ENCODE results near the gene HOXD11. TPM values are rescaled to one million over a fixed set of nuclear protein-coding genes. Genes with fewer than 3 reads are reported as not detected.

Gene HOXD11
- total and polyA plus RNA-seq, 2 of the 13 experiments (the other 11 are each of a cell fraction or from before 2014, with no cell fraction given) = not detected

- in situ Hi-C loops (cut with HindIII; ENCODE audit: extremely low pct_ligation_motif_present, low pct_unique_long_range_greater_than_20kb) (loop anchor here (10.0 kb wide), 1 partner anchor 1069 kb away; no protein-coding TSS in a partner anchor), intact Hi-C loops (cut with micrococcal nuclease; ENCODE audit: unreplicated experiment) (no loop called here)
- Histone ChIP-seq H3K79me2 (ENCODE audit: insufficient read depth, low read length) (no peaks in the 10 kb centered on the region), H3K4me1 (ENCODE audit: insufficient read depth, low read length) (no peaks in the 10 kb centered on the region), H3K9ac (ENCODE audit: insufficient read depth, low read depth, low read length) (no peak overlapping the region), H2AFZ (ENCODE audit: low read length) (no peak overlapping the region), H3K9me3 (ENCODE audit: low read length) (no peaks in the 10 kb centered on the region), H3K4me3 (replicated peaks in 1 of 3; ENCODE audit: insufficient read depth in 1 of 3, low read depth in 2 of 3, low read length in 3 of 3) (no peak overlapping the region), H4K20me1 (ENCODE audit: insufficient read depth, low read length) (no peaks in the 10 kb centered on the region; the same call in 1 of the 2 replicates), H3K27me3 (ENCODE audit: control insufficient read depth in 1 of 2, insufficient read depth in 2 of 2, low read length in 2 of 2) (peaks cover 31 to 90% of the 10 kb centered on the region in 2 experiments), H3K4me2 (ENCODE audit: low read depth, low read length) (no peak overlapping the region), H3K27ac (ENCODE audit: extremely low read length, insufficient read depth, low read length) (no peak overlapping the region), H3K36me3 (replicated peaks in 1 of 2; ENCODE audit: control insufficient read depth in 1 of 2, insufficient read depth in 2 of 2, low read length in 2 of 2) (no peaks in the 10 kb centered on the region)
- ChIA-PET CTCF (ENCODE audit: low intra/inter-chr PET ratio, low total read pairs) (no interaction called here), POLR2A (no interaction called here)
- DNase-seq (ENCODE audit: low spot score) (no peak), ATAC-seq (no peak), FAIRE-seq (no peak)
- BruUV-seq (replicated peaks) = no TSS peak
- no peak for TF ChIP-seq REL (CRISPR knock-in tag; conservative IDR thresholded peaks at IDR 0.05)
- TF ChIP-seq EZH2 (conservative IDR thresholded peaks at IDR 0.05; ENCODE audit: low read depth, low read length) = peak; percentile 81
- WGBS (ENCODE audit: low lambda C conversion rate) = 27% methylated on average over 17 of the region's 17 CpGs
Measured at GRCh38 chr2:176103742-176104315, 3.3 kb upstream of the HOXD11 start.

- H3K79me2 ChIP-seq (ENCODE audit: insufficient read depth, low read length) = no peaks in the 10 kb centered on the region
- intact Hi-C loops (cut with micrococcal nuclease; ENCODE audit: unreplicated experiment) (no loop called here), in situ Hi-C loops (cut with HindIII; ENCODE audit: extremely low pct_ligation_motif_present, low pct_unique_long_range_greater_than_20kb) (loop anchor here (10.0 kb wide), 1 partner anchor 1070 kb away; no protein-coding TSS in a partner anchor)
- ChIA-PET CTCF (ENCODE audit: low intra/inter-chr PET ratio, low total read pairs) (no interaction called here), POLR2A (no interaction called here)
- H3K4me3 ChIP-seq (replicated peaks in 1 of 3; ENCODE audit: insufficient read depth in 1 of 3, low read depth in 2 of 3, low read length in 3 of 3) = no peak overlapping the region
- H3K9me3 ChIP-seq (ENCODE audit: low read length) = no peaks in the 10 kb centered on the region
- H2AFZ ChIP-seq (ENCODE audit: low read length) = no peak overlapping the region
- no peak overlapping the region for H3K4me2 ChIP-seq (ENCODE audit: low read depth, low read length)
- peaks cover 31 to 90% of the 10 kb centered on the region in 2 experiments for H3K27me3 ChIP-seq (ENCODE audit: control insufficient read depth in 1 of 2, insufficient read depth in 2 of 2, low read length in 2 of 2)
- BruUV-seq (replicated peaks) = no TSS peak
- no peaks in the 10 kb centered on the region for H3K4me1 ChIP-seq (ENCODE audit: insufficient read depth, low read length)
- no peak for FAIRE-seq
- ATAC-seq = no peak
- WGBS (ENCODE audit: low lambda C conversion rate) = 40% methylated on average over 45 of the region's 56 CpGs
- H3K36me3 ChIP-seq (replicated peaks in 1 of 2; ENCODE audit: control insufficient read depth in 1 of 2, insufficient read depth in 2 of 2, low read length in 2 of 2) = no peaks in the 10 kb centered on the region
- DNase-seq (ENCODE audit: low spot score) = no peak
- no peak overlapping the region for H3K9ac ChIP-seq (ENCODE audit: insufficient read depth, low read depth, low read length)
- no peaks in the 10 kb centered on the region; the same call in 1 of the 2 replicates for H4K20me1 ChIP-seq (ENCODE audit: insufficient read depth, low read length)
- H3K27ac ChIP-seq (ENCODE audit: extremely low read length, insufficient read depth, low read length) = no peak overlapping the region
- TF ChIP-seq TBX2 (CRISPR knock-in tag; IDR thresholded peaks at IDR 0.05; ENCODE audit: borderline replicate concordance) (no peak), GTF3A (CRISPR knock-in tag; conservative IDR thresholded peaks at IDR 0.05) (no peak), MED13 (CRISPR knock-in tag; IDR thresholded peaks at IDR 0.05) (no peak), ZNF678 (CRISPR knock-in tag; IDR thresholded peaks at IDR 0.05) (no peak), GLI4 (CRISPR knock-in tag; IDR thresholded peaks at IDR 0.05; ENCODE audit: borderline replicate concordance) (no peak), ZNF557 (CRISPR knock-in tag; IDR thresholded peaks at IDR 0.05) (no peak), DR1 (CRISPR knock-in tag; IDR thresholded peaks at IDR 0.05) (no peak), FOXP4 (CRISPR knock-in tag; IDR thresholded peaks at IDR 0.05) (no peak), MAX (IDR thresholded peaks at IDR 0.05) (no peak), GATAD1 (CRISPR knock-in tag; IDR thresholded peaks at IDR 0.05) (no peak), ZNF512 (CRISPR knock-in tag; IDR thresholded peaks at IDR 0.05) (no peak), NFYC (CRISPR knock-in tag; IDR thresholded peaks at IDR 0.05) (no peak)
Measured at GRCh38 chr2:176104316-176105077, 2.6 kb upstream of the HOXD11 start.
